ENCODE measurements around the gene FXYD1.

Gene FXYD1

DNA sequence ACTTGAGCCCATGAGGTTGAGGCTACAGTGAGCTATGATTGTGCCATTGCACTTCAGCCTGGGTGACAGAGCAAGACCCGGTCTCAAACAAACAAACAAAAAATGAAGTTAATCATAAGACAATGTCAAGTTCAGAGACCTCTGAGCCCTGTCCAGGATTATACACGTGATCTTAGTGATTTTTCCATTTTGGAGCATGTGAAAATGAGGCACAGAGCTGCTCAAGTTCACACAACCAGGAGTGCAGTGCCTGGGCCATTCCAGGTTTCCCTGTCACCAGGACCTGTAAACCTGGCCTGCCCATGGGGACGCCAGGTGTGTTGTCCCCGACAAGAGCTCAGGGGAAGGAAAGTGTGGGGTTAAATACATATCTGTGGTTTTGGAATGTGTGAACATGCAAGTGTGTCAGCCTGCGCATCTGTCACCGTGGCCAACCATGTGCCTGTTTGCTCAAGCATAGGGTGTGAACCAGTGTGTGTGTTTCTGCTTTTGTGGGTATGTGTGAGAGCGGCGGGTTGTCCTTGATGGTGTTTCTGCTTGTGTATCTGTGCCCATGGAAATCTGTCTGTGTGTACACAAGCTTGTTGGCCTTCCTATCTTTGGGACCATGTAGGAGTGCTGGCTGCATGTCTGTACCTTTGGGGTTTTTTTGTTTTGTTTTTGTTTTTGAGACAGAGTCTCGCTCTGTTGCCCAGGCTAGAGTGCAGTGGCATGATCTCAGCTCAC lies 1.5 kb upstream of the FXYD1 start:
- ATAC-seq: no peak

DNA sequence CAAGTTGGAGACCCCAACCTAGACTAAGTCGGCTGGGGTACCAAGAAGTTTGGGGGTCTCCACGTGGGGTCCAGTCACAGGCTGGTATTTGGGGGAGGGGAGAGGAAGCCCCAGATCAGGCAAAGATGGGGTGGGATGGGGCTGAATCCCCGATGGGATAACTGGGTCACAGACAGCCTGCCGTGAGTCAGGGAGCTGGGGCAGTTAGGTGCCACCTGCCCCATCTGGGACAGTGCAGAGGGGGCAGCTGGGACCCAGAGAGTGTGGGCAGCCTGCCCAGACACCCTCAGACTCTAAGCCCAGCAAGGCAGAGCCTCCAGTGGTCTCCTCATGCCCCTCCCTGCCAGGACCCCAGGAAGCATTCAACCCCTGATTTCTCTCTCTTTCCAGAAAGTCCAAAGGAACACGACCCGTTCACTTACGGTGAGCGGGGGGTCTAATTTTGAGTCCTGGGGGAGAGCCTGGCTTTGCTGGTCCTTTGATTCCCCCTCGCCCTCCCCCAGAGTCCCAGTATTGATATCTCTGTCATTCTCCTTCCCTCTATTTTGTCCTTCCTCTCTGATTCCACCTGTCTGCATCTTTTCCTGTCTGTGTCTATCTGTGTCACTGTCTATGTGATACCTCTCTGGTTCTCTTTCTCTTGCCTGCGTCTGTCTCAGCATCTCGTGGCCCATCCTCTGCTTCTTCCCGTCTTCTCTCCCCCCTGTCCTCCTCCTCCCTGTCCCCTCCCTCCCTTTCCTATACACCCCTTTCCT lies 1.8 kb downstream of the FXYD1 start:
- TF ChIP-seq, protein P1, sequence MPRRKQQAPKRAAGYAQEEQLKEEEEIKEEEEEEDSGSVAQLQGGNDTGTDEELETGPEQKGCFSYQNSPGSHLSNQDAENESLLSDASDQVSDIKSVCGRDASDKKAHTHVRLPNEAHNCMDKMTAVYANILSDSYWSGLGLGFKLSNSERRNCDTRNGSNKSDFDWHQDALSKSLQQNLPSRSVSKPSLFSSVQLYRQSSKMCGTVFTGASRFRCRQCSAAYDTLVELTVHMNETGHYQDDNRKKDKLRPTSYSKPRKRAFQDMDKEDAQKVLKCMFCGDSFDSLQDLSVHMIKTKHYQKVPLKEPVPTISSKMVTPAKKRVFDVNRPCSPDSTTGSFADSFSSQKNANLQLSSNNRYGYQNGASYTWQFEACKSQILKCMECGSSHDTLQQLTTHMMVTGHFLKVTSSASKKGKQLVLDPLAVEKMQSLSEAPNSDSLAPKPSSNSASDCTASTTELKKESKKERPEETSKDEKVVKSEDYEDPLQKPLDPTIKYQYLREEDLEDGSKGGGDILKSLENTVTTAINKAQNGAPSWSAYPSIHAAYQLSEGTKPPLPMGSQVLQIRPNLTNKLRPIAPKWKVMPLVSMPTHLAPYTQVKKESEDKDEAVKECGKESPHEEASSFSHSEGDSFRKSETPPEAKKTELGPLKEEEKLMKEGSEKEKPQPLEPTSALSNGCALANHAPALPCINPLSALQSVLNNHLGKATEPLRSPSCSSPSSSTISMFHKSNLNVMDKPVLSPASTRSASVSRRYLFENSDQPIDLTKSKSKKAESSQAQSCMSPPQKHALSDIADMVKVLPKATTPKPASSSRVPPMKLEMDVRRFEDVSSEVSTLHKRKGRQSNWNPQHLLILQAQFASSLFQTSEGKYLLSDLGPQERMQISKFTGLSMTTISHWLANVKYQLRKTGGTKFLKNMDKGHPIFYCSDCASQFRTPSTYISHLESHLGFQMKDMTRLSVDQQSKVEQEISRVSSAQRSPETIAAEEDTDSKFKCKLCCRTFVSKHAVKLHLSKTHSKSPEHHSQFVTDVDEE (CRISPR knock-in tag; IDR thresholded peaks at IDR 0.05): no peak
- TF ChIP-seq BACH2 (CRISPR knock-in tag; IDR thresholded peaks at IDR 0.05; ENCODE audit: borderline replicate concordance) (no peak), ZFP30 (CRISPR knock-in tag; IDR thresholded peaks at IDR 0.05) (no peak), TCF4 (CRISPR knock-in tag; IDR thresholded peaks at IDR 0.05; ENCODE audit: borderline replicate concordance) (no peak), ZNF70 (CRISPR knock-in tag; IDR thresholded peaks at IDR 0.05) (no peak), OSR1 (CRISPR knock-in tag; IDR thresholded peaks at IDR 0.05) (no peak), ZNF565 (CRISPR knock-in tag; conservative IDR thresholded peaks at IDR 0.05; ENCODE audit: low read depth) (no peak), ZFP3 (CRISPR knock-in tag; IDR thresholded peaks at IDR 0.05) (no peak), ZC3H10 (CRISPR knock-in tag; IDR thresholded peaks at IDR 0.05) (no peak), GLIS3 (CRISPR knock-in tag; IDR thresholded peaks at IDR 0.05) (no peak), TOX (CRISPR knock-in tag; IDR thresholded peaks at IDR 0.05; ENCODE audit: borderline replicate concordance) (no peak), CSDC2 (CRISPR knock-in tag; IDR thresholded peaks at IDR 0.05) (no peak), ARNTL (CRISPR knock-in tag; IDR thresholded peaks at IDR 0.05; ENCODE audit: borderline replicate concordance, low read depth) (no peak), SNAI2 (CRISPR knock-in tag; IDR thresholded peaks at IDR 0.05) (no peak), ISL1 (CRISPR knock-in tag; IDR thresholded peaks at IDR 0.05) (no peak), PPARA (CRISPR knock-in tag; IDR thresholded peaks at IDR 0.05; ENCODE audit: borderline replicate concordance) (no peak), ESRRG (CRISPR knock-in tag; IDR thresholded peaks at IDR 0.05) (no peak)
- TF ChIP-seq, protein P2, sequence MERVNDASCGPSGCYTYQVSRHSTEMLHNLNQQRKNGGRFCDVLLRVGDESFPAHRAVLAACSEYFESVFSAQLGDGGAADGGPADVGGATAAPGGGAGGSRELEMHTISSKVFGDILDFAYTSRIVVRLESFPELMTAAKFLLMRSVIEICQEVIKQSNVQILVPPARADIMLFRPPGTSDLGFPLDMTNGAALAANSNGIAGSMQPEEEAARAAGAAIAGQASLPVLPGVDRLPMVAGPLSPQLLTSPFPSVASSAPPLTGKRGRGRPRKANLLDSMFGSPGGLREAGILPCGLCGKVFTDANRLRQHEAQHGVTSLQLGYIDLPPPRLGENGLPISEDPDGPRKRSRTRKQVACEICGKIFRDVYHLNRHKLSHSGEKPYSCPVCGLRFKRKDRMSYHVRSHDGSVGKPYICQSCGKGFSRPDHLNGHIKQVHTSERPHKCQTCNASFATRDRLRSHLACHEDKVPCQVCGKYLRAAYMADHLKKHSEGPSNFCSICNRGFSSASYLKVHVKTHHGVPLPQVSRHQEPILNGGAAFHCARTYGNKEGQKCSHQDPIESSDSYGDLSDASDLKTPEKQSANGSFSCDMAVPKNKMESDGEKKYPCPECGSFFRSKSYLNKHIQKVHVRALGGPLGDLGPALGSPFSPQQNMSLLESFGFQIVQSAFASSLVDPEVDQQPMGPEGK (CRISPR knock-in tag; IDR thresholded peaks at IDR 0.05; ENCODE audit: borderline replicate concordance): no peak
- TF ChIP-seq, protein P3, sequence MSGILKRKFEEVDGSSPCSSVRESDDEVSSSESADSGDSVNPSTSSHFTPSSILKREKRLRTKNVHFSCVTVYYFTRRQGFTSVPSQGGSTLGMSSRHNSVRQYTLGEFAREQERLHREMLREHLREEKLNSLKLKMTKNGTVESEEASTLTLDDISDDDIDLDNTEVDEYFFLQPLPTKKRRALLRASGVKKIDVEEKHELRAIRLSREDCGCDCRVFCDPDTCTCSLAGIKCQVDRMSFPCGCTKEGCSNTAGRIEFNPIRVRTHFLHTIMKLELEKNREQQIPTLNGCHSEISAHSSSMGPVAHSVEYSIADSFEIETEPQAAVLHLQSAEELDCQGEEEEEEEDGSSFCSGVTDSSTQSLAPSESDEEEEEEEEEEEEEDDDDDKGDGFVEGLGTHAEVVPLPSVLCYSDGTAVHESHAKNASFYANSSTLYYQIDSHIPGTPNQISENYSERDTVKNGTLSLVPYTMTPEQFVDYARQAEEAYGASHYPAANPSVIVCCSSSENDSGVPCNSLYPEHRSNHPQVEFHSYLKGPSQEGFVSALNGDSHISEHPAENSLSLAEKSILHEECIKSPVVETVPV (CRISPR knock-in tag; IDR thresholded peaks at IDR 0.05): no peak
- ATAC-seq: no peak

More for the DNA sequence above, 1.5 kb upstream of the FXYD1 start:
- TF ChIP-seq ZNF565 (CRISPR knock-in tag; conservative IDR thresholded peaks at IDR 0.05; ENCODE audit: low read depth): no peak
- no peak for TF ChIP-seq ZC3H10 (CRISPR knock-in tag; IDR thresholded peaks at IDR 0.05)
- TF ChIP-seq, protein P3 (CRISPR knock-in tag; IDR thresholded peaks at IDR 0.05): no peak
- TF ChIP-seq ZNF8 (CRISPR knock-in tag; IDR thresholded peaks at IDR 0.05): no peak
- no peak for TF ChIP-seq ZFP3 (CRISPR knock-in tag; IDR thresholded peaks at IDR 0.05)
- no peak for TF ChIP-seq OSR1 (CRISPR knock-in tag; IDR thresholded peaks at IDR 0.05)

Measured in SK-N-SH treated with all-trans-retinoic acid at 6 μM for 48 hours (cell line).